Ovary (tissue), 9 donors: ENCODE data around the gene CTNNA3. TPM values are rescaled to one million over a fixed set of nuclear protein-coding genes. Genes with fewer than 3 reads are reported as not detected.

Experiments
- DNase-seq, 5 donors: peaks; one replicate each; pipeline ENCODE4 v3.0.0-alpha.2; 2019 to 2020
- H3K27ac ChIP-seq, 2 donors: fragments of 200-600 bp; one replicate each; pipeline versions ENCODE4 v1.5.1 to v1.8.0; 2019 to 2022
- H3K27me3 ChIP-seq: fragments of 200-600 bp; one replicate; pipeline ENCODE4 v1.8.0; 2022
- H3K36me3 ChIP-seq: fragments of 200-600 bp; sonication (generic); one replicate; pipeline ENCODE4 v1.5.1; 2019
- H3K4me1 ChIP-seq: one replicate; pipeline ENCODE4 v1.8.1; 2013; ENCODE audit warnings: mild to moderate bottlenecking, moderate library complexity; ENCODE audit not compliant: insufficient read depth
- H3K4me3 ChIP-seq: fragments of 200-600 bp; sonication (generic); one replicate; pipeline ENCODE4 v1.5.1; 2017
- H3K9me3 ChIP-seq, 2 donors: fragments of 200-600 bp in 1 of 2; sonication (generic) in 1 of 2; one replicate each; pipeline versions ENCODE4 v1.5.1 to v1.8.1; 2013 to 2019; ENCODE audit warnings: mild to moderate bottlenecking in 1 of 2, moderate library complexity in 1 of 2
- CTCF ChIP-seq, 3 donors: fragments of 450-650 bp in 2 of 3; fragments of 200-600 bp in 1 of 3; IDR thresholded peaks; one replicate each; pipeline versions ENCODE4 v1.5.1 to v1.8.0; 2016 to 2022; ENCODE audit warnings: antibody characterized with exemption in 3 of 3, mild to moderate bottlenecking in 1 of 3
- EP300 ChIP-seq: sonication (generic); formaldehyde crosslinking; IDR thresholded peaks from one replicate; pipeline ENCODE4 v1.6.1; 2017; ENCODE audit warnings: antibody characterized with exemption
- POLR2A ChIP-seq: fragments of 450-650 bp; IDR thresholded peaks from one replicate; pipeline ENCODE4 v1.6.1; 2017; ENCODE audit warnings: antibody characterized with exemption, mild to moderate bottlenecking, moderate library complexity
- WGBS, 3 donors: extraction: QIAGEN DNeasy Blood & Tissue Kit in 1 of 3; methylation state at CpG; one replicate each; pipeline versions ENCODE4 v1.1.5 to v1.1.7; 2013 to 2017; 5-methylcytosine and 5-hydroxymethylcytosine counted together
- intact Hi-C, 4 donors: fragments of 100-400 bp; cut with DNase I; formaldehyde crosslinking; loops; one replicate each; pipeline versions ENCODE4 v1.11.0 to v1.15.1; 2022 to 2023
- polyA plus RNA-seq, 2 donors: library from polyadenylated mRNA; stranded (reverse); fragments of 200-250 nt in 1 of 2; fragments of 350-450 nt in 1 of 2; fragmentation: Illumina TruSeq in 1 of 2; extraction: RNeasy Lipid Tissue Mini Kit (QIAGEN cat#74804) in 1 of 2; gene quantifications; one replicate each; pipeline ENCODE4 v1.2.3, GENCODE V29; 2013 to 2014
- total RNA-seq, 7 donors: library from RNA; depleted of rRNA in 2 of 7; stranded (reverse); fragments of >200 nt in 2 of 7; fragmentation: NEBNext Ultra II Directional in 3 of 7; extraction: Animal tissue kit (Norgen Biotek cat#: 25700) in 3 of 7; gene quantifications; one replicate each; pipeline versions ENCODE4 v1.1.0 to v1.2.4, GENCODE V29; 2016 to 2023
- donor health status: DM: no; HTN: no; CAD: no; lungs with moderate emphysema.
- donor health status: DM: no; HTN: no; CAD: no.
- donor health status: Bipolar disorder and iron deficiency.
- donor health status: DM: yes; HTN: yes; CAD: no.
- donor health status: DM: no; HTN: no; CAD: no.
- donor health status: DM: yes; HTN: yes; CAD: no.

The CTNNA3 gene
- total and polyA plus RNA-seq, 9 donors = 1.9 to 9.7 (median 4.0) TPM

- no peaks in the 10 kb centered on the region for H3K4me1 ChIP-seq
- H3K36me3 ChIP-seq = no peaks in the 10 kb centered on the region
- intact Hi-C loops = no loop called here
- no peak overlapping the region for H3K4me3 ChIP-seq
- H3K9me3 ChIP-seq = no peaks in the 10 kb centered on the region
- H3K27me3 ChIP-seq = no peaks in the 10 kb centered on the region
- 89 to 91% (median 90%) methylated on average over 3 of the region's 3 CpGs for WGBS, 3 donors
- no peak overlapping the region for H3K27ac ChIP-seq
- TF ChIP-seq POLR2A = no peak
- TF ChIP-seq CTCF (IDR thresholded peaks at IDR 0.05) = no peak
- TF ChIP-seq EP300 = no peak
- DNase-seq = no peak
These were observed 714.5 kb downstream of the CTNNA3 start for GRCh38 chr10:66981361-66982052.

- Histone ChIP-seq H3K36me3 (no peaks in the 10 kb centered on the region), H3K27ac (no peak overlapping the region), H3K4me3 (no peak overlapping the region), H3K27me3 (no peaks in the 10 kb centered on the region), H3K9me3 (no peaks in the 10 kb centered on the region), H3K4me1 (no peaks in the 10 kb centered on the region)
- intact Hi-C loops = no loop called here
- TF ChIP-seq POLR2A = no peak
- TF ChIP-seq CTCF (IDR thresholded peaks at IDR 0.05) = no peak
- no peak for TF ChIP-seq EP300
- DNase-seq = no peak
- 89 to 92% (median 90%) methylated on average over 4 of the region's 4 CpGs for WGBS, 3 donors
These were observed 715.7 kb downstream of the CTNNA3 start for GRCh38 chr10:66980246-66980815.

- intact Hi-C loops = no loop called here
- WGBS, 3 donors = 40 to 56% (median 41%) methylated on average over 4 of the region's 4 CpGs
- no peak overlapping the region for H3K4me3 ChIP-seq
These were observed 731.0 kb downstream of the CTNNA3 start for GRCh38 chr10:66964946-66965345.

GRCh38 chr10:66958466-66958865 lies 737.5 kb downstream of the CTNNA3 start:
- intact Hi-C loops = no loop called here
- DNase-seq = no peak
- Histone ChIP-seq H3K4me1 (peaks cover 3% of the 10 kb centered on the region), H3K27me3 (no peaks in the 10 kb centered on the region), H3K4me3 (no peak overlapping the region), H3K36me3 (no peaks in the 10 kb centered on the region), H3K9me3 (no peaks in the 10 kb centered on the region), H3K27ac (peak overlapping the region in 1 of 2 donors; percentile 40)
- 13 to 22% (median 17%) methylated on average over 2 of the region's 2 CpGs for WGBS, 3 donors
- TF ChIP-seq CTCF (IDR thresholded peaks at IDR 0.05) = no peak
- no peak for TF ChIP-seq POLR2A
- TF ChIP-seq EP300 = no peak

More at GRCh38 chr10:66964946-66965345, 731.0 kb downstream of the CTNNA3 start:
- DNase-seq = peak in 3 of 5 donors; percentile 28 to 48 (median 33)
- H3K27me3 ChIP-seq = no peaks in the 10 kb centered on the region
- no peaks in the 10 kb centered on the region for H3K9me3 ChIP-seq
- H3K36me3 ChIP-seq = no peaks in the 10 kb centered on the region
- no peak for TF ChIP-seq POLR2A
- TF ChIP-seq CTCF (IDR thresholded peaks at IDR 0.05) = no peak
- no peak for TF ChIP-seq EP300
- H3K27ac ChIP-seq = no peak overlapping the region
- H3K4me1 ChIP-seq = no peaks in the 10 kb centered on the region
